K562 (cell line): ENCODE results near the gene ERF. TPM values are rescaled to one million over a fixed set of nuclear protein-coding genes. Genes with fewer than 3 reads are reported as not detected.
A peak's percentile ranks its signal among the peaks of the same experiment; 100 is the strongest.

Experiments
- GABPB2 ChIP-seq: fragments of 250-450 bp; sonication (Bioruptor Pico); conservative IDR thresholded peaks from 2 replicates; pipeline ENCODE4 v1.5.1; 2021; ENCODE audit warnings: mild to moderate bottlenecking
- KHSRP ChIP-seq: fragments of 450-650 bp; IDR thresholded peaks from 2 replicates; pipeline ENCODE4 v1.6.1; 2017
- KLF1 ChIP-seq: fragments of 450-650 bp; IDR thresholded peaks from 2 replicates; pipeline ENCODE4 v1.6.1; 2016; ENCODE audit warnings: missing genetic modification characterization, missing compliant biosample characterization
- KLF13 ChIP-seq: fragments of 450-650 bp; IDR thresholded peaks from 2 replicates; pipeline ENCODE4 v1.6.1; 2016; ENCODE audit warnings: missing genetic modification characterization, low read depth, mild to moderate bottlenecking, missing compliant biosample characterization, moderate library complexity, borderline replicate concordance
- MEF2D ChIP-seq: conservative IDR thresholded peaks from 2 replicates; pipeline ENCODE4 v1.6.1; 2016; ENCODE audit warnings: low read depth, missing genetic modification characterization, missing compliant biosample characterization
- NR3C1 ChIP-seq: sonication (generic); formaldehyde crosslinking; IDR thresholded peaks from 2 replicates; pipeline ENCODE4 v1.8.1; 2022; ENCODE audit warnings: missing genetic modification reagents
- POLR2A ChIP-seq: fragments of 450-650 bp; conservative IDR thresholded peaks from 2 replicates; pipeline ENCODE4 v1.6.1; 2016
- RCOR1 ChIP-seq, 2 experiments: IDR thresholded peaks; 2 replicates each; pipeline ENCODE4 v1.6.1; 2012; ENCODE audit warnings: low read depth in 2 of 2, low read length in 2 of 2, borderline replicate concordance in 1 of 2, improper control_type of control experiment in 1 of 2
- RFX1 ChIP-seq: fragments of 450-650 bp; IDR thresholded peaks from 2 replicates; pipeline ENCODE4 v1.6.1; 2016; ENCODE audit warnings: mild to moderate bottlenecking, moderate library complexity
- RNF2 ChIP-seq: sonication (generic); IDR thresholded peaks from 2 replicates; pipeline ENCODE4 v1.6.1; 2016
- SMARCA4 ChIP-seq: fragments of 450-650 bp; IDR thresholded peaks from 2 replicates; pipeline ENCODE4 v1.6.1; 2016
- TBL1XR1 ChIP-seq, 2 experiments: IDR thresholded peaks; 2 replicates each; pipeline ENCODE4 v1.6.1; 2012; ENCODE audit warnings: improper control_type of control experiment in 2 of 2, low read length in 2 of 2, mild to moderate bottlenecking in 1 of 2
- ZNF134 ChIP-seq: fragments of 250-450 bp; sonication (Bioruptor Pico); conservative IDR thresholded peaks from 2 replicates; pipeline ENCODE4 v1.4.0; 2020
- ZNF551 ChIP-seq: fragments of 250-450 bp; sonication (Bioruptor Pico); IDR thresholded peaks from 2 replicates; pipeline ENCODE4 v1.5.0; 2021; ENCODE audit warnings: mild to moderate bottlenecking, moderate library complexity
- polyA plus RNA-seq, 8 experiments: library from polyadenylated mRNA; depleted of rRNA in 4 of 8; stranded (reverse) in 5 of 8; unstranded in 3 of 8; fragments of >200 nt; fragmentation: Nextera tagmentation in 2 of 8; fragmentation: Illumina TruSeq in 1 of 8; extraction: Ambion mirVana in 2 of 8; extraction: Trizol in 1 of 8; gene quantifications; 2 replicates each; pipeline versions ENCODE4 v1.2.1 to v1.2.3, GENCODE V29; 2011 to 2014; ENCODE audit warnings: inconsistent platforms in 1 of 8, missing spikeins in 1 of 8
- total RNA-seq, 7 experiments: library from RNA; depleted of rRNA in 6 of 7; stranded (reverse); fragments of >200 nt in 6 of 7; fragmentation: Illumina TruSeq in 2 of 7; extraction: Trizol in 2 of 7; gene quantifications; 2 replicates each; pipeline versions ENCODE4 v1.2.1 to v1.2.3, GENCODE V29; 2011 to 2021; ENCODE audit warnings: low replicate concordance in 1 of 7
- TF ChIP-seq, protein P1 (sequence below): fragments of 200-800 bp; sonication (Bioruptor generic); IDR thresholded peaks from 2 replicates; pipeline ENCODE4 v1.6.1; 2017; ENCODE audit warnings: missing genetic modification characterization, missing compliant biosample characterization
- TF ChIP-seq, protein P2 (sequence below), 2 experiments: fragments of 450-650 bp; formaldehyde crosslinking in 1 of 2; IDR thresholded peaks; 2 replicates each; pipeline versions ENCODE4 v1.4.0 to v1.6.1; 2014 to 2020; ENCODE audit warnings: mild to moderate bottlenecking in 2 of 2, borderline replicate concordance in 1 of 2, low read depth in 1 of 2
- TF ChIP-seq, protein P3 (sequence below): fragments of 250-450 bp; sonication (Bioruptor Pico); IDR thresholded peaks from 2 replicates; pipeline ENCODE4 v1.8.0; 2022; ENCODE audit warnings: moderate library complexity, mild to moderate bottlenecking, inconsistent platforms
- TF ChIP-seq, protein P4 (sequence below): sonication (generic); formaldehyde crosslinking; IDR thresholded peaks from 2 replicates; pipeline ENCODE4 v1.9.0; 2022; ENCODE audit warnings: mild to moderate bottlenecking, missing genetic modification reagents

The ERF gene
- total and polyA plus RNA-seq, 9 of the 15 experiments (the other 6 are each of a cell fraction or from before 2014, with no cell fraction given): 0.03 to 75.4 (median 27.0) TPM

DNA sequence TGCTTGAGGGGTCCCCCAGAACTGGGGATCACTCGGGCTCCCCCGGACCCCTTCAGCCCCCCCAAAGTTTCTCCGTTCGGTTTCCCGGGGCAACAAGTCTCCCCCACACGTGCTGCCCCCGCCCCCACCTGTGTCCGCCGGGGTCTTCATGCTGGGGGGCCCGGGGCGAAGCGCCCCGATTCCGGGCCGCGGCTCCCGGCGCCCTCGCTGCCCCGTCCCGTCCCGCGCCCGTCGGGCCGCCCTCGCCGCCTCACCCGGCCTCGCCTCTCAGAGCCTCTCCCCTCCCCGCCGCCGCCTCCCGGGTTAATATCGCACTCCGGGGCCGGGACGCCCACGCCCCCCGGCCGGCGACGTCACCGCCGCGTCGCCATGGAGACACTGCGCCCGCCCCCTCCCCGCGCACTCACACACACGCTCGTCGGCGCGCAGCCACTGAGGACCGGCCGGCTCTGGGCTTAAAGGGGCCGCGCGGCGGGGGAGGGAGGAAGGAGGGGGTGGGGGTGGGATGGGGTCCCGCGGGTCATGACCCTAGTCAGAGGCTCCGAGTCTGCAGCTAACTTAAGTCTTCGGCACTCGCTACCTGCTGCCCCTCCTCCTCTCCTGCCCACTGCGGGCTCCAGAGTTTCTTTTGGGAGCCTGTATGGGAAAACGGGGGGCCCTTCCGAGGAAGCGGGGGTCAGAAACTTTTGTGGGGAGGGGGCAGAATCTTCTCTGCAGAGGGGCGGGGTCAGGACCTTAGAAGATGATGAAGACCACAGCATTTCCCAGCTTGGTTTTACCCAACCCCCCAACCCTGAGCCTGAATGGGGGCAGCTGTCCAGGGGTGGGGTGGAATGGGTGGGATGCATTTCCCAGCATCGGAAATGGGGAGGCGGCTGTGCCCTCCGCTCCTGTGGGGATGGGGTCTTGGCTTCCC, at the start of gene ERF (continued):
- no peak for TF ChIP-seq SMARCA4
- peak; percentile 88 for TF ChIP-seq RFX1
- TF ChIP-seq, protein P1, sequence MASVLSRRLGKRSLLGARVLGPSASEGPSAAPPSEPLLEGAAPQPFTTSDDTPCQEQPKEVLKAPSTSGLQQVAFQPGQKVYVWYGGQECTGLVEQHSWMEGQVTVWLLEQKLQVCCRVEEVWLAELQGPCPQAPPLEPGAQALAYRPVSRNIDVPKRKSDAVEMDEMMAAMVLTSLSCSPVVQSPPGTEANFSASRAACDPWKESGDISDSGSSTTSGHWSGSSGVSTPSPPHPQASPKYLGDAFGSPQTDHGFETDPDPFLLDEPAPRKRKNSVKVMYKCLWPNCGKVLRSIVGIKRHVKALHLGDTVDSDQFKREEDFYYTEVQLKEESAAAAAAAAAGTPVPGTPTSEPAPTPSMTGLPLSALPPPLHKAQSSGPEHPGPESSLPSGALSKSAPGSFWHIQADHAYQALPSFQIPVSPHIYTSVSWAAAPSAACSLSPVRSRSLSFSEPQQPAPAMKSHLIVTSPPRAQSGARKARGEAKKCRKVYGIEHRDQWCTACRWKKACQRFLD (CRISPR knock-in tag): no peak
- no peak for TF ChIP-seq KLF1 (tag)
- TF ChIP-seq, protein P2, sequence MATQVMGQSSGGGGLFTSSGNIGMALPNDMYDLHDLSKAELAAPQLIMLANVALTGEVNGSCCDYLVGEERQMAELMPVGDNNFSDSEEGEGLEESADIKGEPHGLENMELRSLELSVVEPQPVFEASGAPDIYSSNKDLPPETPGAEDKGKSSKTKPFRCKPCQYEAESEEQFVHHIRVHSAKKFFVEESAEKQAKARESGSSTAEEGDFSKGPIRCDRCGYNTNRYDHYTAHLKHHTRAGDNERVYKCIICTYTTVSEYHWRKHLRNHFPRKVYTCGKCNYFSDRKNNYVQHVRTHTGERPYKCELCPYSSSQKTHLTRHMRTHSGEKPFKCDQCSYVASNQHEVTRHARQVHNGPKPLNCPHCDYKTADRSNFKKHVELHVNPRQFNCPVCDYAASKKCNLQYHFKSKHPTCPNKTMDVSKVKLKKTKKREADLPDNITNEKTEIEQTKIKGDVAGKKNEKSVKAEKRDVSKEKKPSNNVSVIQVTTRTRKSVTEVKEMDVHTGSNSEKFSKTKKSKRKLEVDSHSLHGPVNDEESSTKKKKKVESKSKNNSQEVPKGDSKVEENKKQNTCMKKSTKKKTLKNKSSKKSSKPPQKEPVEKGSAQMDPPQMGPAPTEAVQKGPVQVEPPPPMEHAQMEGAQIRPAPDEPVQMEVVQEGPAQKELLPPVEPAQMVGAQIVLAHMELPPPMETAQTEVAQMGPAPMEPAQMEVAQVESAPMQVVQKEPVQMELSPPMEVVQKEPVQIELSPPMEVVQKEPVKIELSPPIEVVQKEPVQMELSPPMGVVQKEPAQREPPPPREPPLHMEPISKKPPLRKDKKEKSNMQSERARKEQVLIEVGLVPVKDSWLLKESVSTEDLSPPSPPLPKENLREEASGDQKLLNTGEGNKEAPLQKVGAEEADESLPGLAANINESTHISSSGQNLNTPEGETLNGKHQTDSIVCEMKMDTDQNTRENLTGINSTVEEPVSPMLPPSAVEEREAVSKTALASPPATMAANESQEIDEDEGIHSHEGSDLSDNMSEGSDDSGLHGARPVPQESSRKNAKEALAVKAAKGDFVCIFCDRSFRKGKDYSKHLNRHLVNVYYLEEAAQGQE (IDR thresholded peaks at IDR 0.05; ENCODE audit: borderline replicate concordance): no peak
- TF ChIP-seq, protein P2 (CRISPR knock-in tag; IDR thresholded peaks at IDR 0.05; ENCODE audit: low read depth): no peak
- no peak for TF ChIP-seq NR3C1 (CRISPR knock-in tag)
- TF ChIP-seq RCOR1 (IDR thresholded peaks at IDR 0.05; ENCODE audit: borderline replicate concordance in 1 of 2, low read depth in 2 of 2, low read length in 2 of 2): peak in 1 of 2 experiments; percentile 20; a peak in 1 of 4 replicates
- no peak for TF ChIP-seq MEF2D (tag)
- peak; percentile 78; the same call in 1 of the 2 replicates for TF ChIP-seq KLF13 (tag)
- no peak for TF ChIP-seq GABPB2 (CRISPR knock-in tag)
- TF ChIP-seq, protein P3, sequence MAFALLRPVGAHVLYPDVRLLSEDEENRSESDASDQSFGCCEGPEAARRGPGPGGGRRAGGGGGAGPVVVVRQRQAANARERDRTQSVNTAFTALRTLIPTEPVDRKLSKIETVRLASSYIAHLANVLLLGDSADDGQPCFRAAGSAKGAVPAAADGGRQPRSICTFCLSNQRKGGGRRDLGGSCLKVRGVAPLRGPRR (CRISPR knock-in tag): no peak
- no peak for TF ChIP-seq ZNF551 (CRISPR knock-in tag)
- TF ChIP-seq TBL1XR1 (IDR thresholded peaks at IDR 0.05; ENCODE audit: low read length in 2 of 2): peak in 1 of 2 experiments; percentile 10; a peak in 1 of 4 replicates
- TF ChIP-seq RNF2: peak; percentile 54; the same call in 1 of the 2 replicates
- TF ChIP-seq POLR2A: peak; percentile 40; the same call in 1 of the 2 replicates
- TF ChIP-seq KHSRP: no peak
- TF ChIP-seq, protein P4, sequence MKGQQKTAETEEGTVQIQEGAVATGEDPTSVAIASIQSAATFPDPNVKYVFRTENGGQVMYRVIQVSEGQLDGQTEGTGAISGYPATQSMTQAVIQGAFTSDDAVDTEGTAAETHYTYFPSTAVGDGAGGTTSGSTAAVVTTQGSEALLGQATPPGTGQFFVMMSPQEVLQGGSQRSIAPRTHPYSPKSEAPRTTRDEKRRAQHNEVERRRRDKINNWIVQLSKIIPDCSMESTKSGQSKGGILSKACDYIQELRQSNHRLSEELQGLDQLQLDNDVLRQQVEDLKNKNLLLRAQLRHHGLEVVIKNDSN (CRISPR knock-in tag): no peak; the same call in 1 of the 2 replicates
- TF ChIP-seq ZNF134 (CRISPR knock-in tag): no peak
